Measurements from ENCODE around the gene OR7A17.

Gene OR7A17

DNA sequence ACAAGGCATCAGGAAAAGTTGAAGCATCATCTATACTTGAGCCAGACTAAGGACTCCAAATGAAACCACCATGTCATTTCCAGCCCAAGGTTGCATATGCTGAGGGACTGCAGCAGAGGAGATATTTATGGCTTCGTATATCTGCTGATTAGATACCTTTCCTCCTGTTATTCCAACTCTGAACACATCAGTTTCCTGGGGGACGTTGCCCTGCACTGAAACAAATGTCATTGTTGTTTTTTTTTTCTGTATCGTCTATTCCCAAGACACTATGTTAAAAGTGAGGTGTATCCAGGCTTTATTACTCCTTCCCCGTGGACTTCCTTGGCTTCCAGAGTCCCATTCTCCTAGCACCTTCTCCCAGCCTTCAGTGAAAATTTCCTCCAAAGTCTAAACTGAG is at the start of gene OR7A17:
OR7A17 (minus strand) TSS at position 101 of the 400 bp plus-strand sequence. CDS start 4,777 bp downstream, outside the sequence.
- DNase-seq (no peak), ATAC-seq (no peak)
- H3K27me3 Mint-ChIP-seq, result peaks cover 26% of the 10 kb centered on the region
- peaks cover 9% of the 10 kb centered on the region for H3K4me1 Mint-ChIP-seq
- H3K9me3 Mint-ChIP-seq, result no peaks in the 10 kb centered on the region
- no peak within 1 kb of the TSS for H3K4me3 Mint-ChIP-seq
- no peak within 1 kb of the TSS for H3K27ac Mint-ChIP-seq

DNA sequence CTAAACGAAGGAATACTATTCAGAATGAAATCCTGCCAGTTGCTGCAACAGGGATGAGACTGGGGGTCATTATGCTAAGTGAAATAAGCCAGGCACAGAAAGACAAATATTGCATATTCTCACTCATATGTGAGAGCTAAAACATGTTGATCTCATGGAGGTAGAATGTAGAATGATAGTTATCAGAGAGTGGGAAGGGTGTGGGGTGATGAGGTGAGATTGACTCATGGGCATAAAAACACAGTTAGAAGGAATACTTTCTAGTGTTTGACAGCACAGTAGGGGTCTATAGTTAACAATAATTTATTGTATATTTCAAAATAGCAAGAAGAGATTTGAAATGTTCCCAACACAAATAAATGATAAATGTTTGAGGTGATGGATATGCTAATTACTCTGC is 47.6 kb upstream of the OR7A17 start:
- no peak for DNase-seq
- peaks cover 8% of the 10 kb centered on the region for H3K27me3 Mint-ChIP-seq
- no peak overlapping the region for H3K4me3 Mint-ChIP-seq
- no peak for ATAC-seq
- H3K4me1 Mint-ChIP-seq, result no peaks in the 10 kb centered on the region
- no peak overlapping the region for H3K27ac Mint-ChIP-seq
- peaks cover 0 to 4% of the 10 kb centered on the region in 2 donors for H3K9me3 Mint-ChIP-seq

DNA sequence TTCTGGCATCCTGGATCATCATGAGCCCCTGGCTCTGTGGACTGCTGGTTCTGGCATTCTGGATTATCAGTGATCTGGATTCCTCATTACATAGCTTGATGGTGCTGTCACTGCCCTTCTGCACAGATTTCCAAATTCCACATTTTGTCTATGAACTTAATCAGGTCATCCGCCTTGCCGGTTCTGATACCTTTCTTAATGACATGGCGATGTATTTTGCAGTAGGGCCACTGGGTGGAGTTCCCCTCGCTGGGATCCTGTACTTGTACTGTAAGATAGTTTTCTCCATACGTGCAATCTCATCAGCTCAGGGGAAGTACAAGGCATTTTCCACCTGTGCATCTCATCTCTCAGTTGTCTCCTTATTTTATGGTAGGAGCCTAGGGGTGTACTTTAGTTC is 30.9 kb upstream of the OR7A17 start:
- peaks cover 45% of the 10 kb centered on the region for H3K27me3 Mint-ChIP-seq
- ATAC-seq, result no peak

DNA sequence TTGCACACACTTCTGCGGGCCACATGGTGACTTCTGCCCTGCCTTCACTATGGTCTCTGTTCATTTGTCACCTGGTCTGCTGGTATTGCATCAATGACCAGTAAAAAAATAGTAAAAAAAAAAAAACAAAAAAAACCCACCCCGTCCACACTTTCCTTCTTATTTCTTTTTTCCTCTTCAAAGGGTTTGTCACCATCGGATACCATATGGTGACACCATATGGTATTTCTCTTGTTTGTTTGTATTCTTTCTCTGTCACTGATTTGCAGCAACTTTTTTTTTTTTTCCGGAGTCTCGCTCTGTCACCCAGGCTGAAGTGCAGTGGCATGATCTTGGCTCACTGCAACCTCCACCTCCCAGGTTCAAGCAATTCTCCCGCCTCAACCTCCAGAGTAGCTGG is 29.2 kb upstream of the OR7A17 start:
- no peak for DNase-seq
- Mint-ChIP-seq H3K4me3 (no peak overlapping the region), H3K27ac (no peak overlapping the region), H3K27me3 (peaks cover 45% of the 10 kb centered on the region), H3K9me3 (peaks cover 10 to 11% of the 10 kb centered on the region in 2 donors), H3K4me1 (no peaks in the 10 kb centered on the region)
- no peak for ATAC-seq

More for the DNA sequence above, 30.9 kb upstream of the OR7A17 start:
- peaks cover 10 to 11% of the 10 kb centered on the region in 2 donors for H3K9me3 Mint-ChIP-seq
- DNase-seq, result no peak
- no peak overlapping the region for H3K4me3 Mint-ChIP-seq
- no peak overlapping the region for H3K27ac Mint-ChIP-seq
- no peaks in the 10 kb centered on the region for H3K4me1 Mint-ChIP-seq

DNA sequence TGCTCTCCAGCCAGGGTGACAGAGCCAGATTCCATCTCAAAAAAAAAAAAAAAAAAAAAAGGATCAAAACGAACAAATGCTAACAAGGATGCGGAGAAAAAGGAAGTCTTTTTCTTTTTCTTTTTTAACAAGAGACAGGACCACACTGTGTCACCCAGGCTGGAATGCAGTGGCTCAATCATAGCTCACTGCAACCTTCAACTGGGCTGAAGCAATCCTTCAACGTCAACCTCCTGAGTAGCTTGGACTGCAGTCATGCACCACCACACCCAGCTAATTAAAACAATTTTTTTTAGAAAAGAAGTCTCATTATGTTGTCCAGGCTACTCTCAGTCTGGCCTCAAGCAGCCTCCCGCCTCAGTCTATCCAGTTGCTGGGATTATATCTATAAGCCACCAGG is 20.8 kb upstream of the OR7A17 start:
- H3K27me3 Mint-ChIP-seq, result peaks cover 28% of the 10 kb centered on the region

DNA sequence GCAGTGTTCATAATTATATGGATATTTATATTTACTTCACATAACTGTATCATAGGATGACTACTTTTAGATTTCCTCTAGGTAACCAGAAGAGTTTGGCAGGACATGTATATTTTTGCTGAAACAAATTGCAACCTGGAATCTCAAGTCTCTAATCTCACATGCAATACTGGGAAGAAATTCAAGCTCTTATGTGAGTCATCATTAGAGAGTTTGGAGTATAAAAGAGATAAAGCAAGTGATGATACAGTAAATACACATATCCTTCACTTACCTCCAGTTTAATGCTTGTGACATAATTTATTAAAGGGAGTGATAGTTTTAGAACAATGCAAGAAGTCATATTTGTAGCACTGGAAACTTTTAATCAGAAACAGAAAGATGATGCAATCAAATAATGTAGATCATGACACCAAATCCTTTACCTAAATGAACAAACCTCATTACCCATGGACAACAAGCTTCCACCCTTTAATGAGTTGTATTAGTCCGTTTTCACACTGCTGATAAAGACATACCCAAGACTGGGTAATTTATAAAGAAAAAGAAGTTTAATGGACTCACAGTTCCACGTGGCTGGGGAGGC is 15.8 kb upstream of the OR7A17 start:
- peaks cover 36% of the 10 kb centered on the region for H3K27me3 Mint-ChIP-seq
- DNase-seq (no peak), ATAC-seq (no peak)
- no peak overlapping the region for H3K4me3 Mint-ChIP-seq
- H3K27ac Mint-ChIP-seq, result peak overlapping the region in 1 of 2 donors; percentile 35
- no peaks in the 10 kb centered on the region for H3K9me3 Mint-ChIP-seq
- no peaks in the 10 kb centered on the region for H3K4me1 Mint-ChIP-seq

More for the DNA sequence above, 20.8 kb upstream of the OR7A17 start:
- peak overlapping the region in 1 of 2 donors; percentile 62 for H3K27ac Mint-ChIP-seq
- no peaks in the 10 kb centered on the region for H3K9me3 Mint-ChIP-seq
- H3K4me3 Mint-ChIP-seq, result no peak overlapping the region
- no peaks in the 10 kb centered on the region for H3K4me1 Mint-ChIP-seq
- ATAC-seq (no peak), DNase-seq (no peak)

DNA sequence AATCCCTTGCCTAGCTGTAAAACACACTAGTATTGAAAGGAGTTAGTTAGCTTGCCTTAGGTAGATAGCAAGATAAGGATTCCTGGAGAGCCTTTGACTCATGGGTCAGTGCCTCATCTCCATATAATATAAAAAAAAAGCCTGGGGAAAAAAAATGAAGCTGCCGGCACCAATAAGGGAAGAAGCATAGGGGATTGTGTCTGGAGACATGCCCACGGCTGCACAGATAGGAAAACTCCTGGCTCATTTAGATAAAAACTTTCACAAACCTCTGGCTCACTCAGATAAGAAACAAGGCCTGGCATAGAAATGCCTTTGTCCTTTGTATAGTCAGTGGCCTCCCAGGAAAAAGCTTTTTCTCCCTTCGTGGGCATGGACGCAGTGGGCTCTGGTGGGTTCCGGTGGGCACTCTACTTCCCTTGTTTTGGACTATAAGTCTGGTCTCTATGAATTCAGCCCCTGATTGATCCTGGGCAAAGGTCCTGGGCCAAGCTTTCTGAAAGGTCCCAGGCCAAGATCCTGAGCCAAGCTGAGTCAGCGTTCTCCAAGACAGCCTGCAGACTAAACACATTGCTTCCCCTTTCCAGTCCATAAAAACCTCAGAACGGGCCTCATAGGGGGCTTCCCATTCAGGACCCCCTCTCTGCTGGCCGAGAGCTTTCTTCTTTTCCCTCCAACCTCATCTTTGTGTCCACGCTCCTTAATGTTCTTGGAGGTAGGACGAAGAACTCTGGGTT is 4.9 kb upstream of the OR7A17 start:
- H3K9me3 Mint-ChIP-seq, result no peaks in the 10 kb centered on the region
- H3K27me3 Mint-ChIP-seq, result peaks cover 42% of the 10 kb centered on the region
- ATAC-seq, result no peak
- no peak overlapping the region for H3K4me3 Mint-ChIP-seq
- peaks cover 9% of the 10 kb centered on the region for H3K4me1 Mint-ChIP-seq
- no peak for DNase-seq
- H3K27ac Mint-ChIP-seq, result no peak overlapping the region

DNA sequence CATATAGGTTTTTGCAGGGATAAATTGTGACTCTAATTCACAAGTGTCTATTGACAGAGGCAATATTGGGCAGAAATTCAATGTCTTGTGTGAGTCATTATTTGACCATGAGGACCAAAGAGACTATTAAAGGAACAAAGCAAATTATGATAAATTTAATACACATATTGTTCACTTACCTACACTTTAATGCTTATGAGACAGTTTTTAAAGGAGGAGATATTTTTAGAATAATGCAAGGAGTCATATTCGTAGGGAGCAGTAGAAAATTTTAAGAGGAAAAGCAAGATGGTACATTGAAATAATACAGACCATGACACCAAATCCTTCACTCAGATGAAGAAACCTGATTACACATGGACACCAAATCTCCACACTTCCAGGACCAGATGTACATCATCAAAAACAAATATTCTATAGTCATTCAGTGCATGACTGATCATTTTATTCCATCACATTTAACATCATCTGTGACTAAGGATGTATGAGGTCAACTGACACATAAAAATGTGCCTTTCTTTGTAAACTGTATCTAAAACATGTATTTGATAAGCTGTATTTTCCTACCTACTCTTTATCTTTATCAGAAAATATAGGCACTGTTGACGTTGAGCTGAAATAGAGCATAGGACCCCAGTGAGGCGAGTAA is 4.2 kb upstream of the OR7A17 start:
- H3K27ac Mint-ChIP-seq, result no peak overlapping the region
- no peaks in the 10 kb centered on the region for H3K9me3 Mint-ChIP-seq
- no peak for ATAC-seq

DNA sequence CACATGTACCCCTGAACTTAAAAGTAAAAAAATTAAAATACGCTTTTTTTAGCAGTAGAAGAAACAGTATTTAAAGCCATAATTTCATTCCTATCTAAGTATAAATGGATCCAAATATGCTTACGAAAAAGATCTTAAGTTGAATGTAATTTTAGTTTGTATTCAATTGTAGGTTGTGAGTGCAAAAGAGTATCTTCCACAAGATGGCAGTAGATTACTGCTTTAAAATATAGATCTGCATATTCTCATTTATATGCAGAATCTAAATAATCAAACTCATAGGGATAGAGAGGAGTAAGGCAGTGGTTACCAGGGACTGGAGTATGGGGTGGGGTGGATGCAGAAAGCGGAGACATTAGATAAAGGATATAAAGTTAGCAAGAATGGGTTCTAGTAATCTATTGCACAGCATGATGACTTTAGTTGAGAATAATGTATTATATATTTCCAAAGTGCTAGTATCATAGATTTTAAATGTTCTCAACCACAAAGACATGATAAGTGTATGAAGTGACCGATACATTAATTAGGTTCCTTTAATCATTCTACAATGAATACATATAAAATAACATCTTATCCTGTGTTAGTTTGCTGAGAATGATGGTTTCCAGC is 14.2 kb downstream of the OR7A17 start:
- ATAC-seq, result no peak
- Mint-ChIP-seq H3K4me1 (no peaks in the 10 kb centered on the region), H3K27ac (no peak overlapping the region), H3K9me3 (no peaks in the 10 kb centered on the region), H3K27me3 (peaks cover 33% of the 10 kb centered on the region), H3K4me3 (no peak overlapping the region)
- no peak for DNase-seq

More for the DNA sequence above, 4.2 kb upstream of the OR7A17 start:
- no peak for DNase-seq
- H3K4me3 Mint-ChIP-seq, result no peak overlapping the region
- H3K27me3 Mint-ChIP-seq, result peaks cover 41% of the 10 kb centered on the region
- peaks cover 9% of the 10 kb centered on the region for H3K4me1 Mint-ChIP-seq

DNA sequence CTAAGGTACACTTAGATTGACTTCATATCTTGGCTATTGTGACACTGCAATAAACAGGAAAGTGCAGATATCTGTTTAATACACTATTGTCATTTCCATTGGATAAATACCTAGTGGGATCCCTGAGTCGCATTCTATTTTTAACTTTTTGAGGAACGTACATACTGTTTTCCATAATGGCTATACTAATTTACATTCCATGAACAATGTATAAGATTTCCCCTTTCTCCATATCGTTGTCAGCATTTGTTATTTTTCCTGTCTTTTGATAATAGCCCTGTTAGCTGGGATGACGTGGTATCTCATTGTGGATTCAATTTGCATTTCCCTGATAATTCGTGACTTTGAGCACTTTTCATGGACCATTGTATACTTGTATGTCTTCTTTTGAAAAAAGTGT is 17.4 kb downstream of the OR7A17 start:
- no peak overlapping the region for H3K27ac Mint-ChIP-seq
- no peak overlapping the region for H3K4me3 Mint-ChIP-seq
- H3K27me3 Mint-ChIP-seq, result peaks cover 42% of the 10 kb centered on the region
- DNase-seq, result no peak
- no peak for ATAC-seq
- H3K9me3 Mint-ChIP-seq, result no peaks in the 10 kb centered on the region
- no peaks in the 10 kb centered on the region for H3K4me1 Mint-ChIP-seq

DNA sequence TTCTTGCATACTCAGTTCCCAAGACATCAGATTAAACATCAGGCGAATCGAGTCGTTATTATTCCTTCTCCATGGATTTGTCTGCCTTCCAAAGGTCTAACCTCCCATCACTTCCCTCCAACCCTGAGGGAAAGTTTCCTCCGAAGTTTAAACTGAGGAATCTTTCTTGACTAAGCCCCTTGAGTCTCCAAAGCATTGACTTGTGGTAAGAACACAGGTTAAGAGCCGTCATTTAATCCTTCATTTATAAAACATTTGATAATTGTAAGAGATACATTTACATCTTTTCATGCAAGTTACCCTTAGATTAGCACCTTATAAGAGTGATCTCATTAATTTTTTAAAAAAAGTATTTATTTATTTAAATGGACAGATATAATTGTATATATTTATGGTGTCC is 37.1 kb downstream of the OR7A17 start, which contains the start of gene OR7A10:
OR7A10 (minus strand) TSS at position 101 of the 400 bp plus-strand sequence. CDS start 7,045 bp downstream, outside the sequence.
- Mint-ChIP-seq H3K4me1 (no peaks in the 10 kb centered on the region), H3K4me3 (no peak within 1 kb of the TSS), H3K27me3 (peaks cover 30% of the 10 kb centered on the region), H3K27ac (no peak within 1 kb of the TSS), H3K9me3 (no peaks in the 10 kb centered on the region)
- no peak for ATAC-seq
- no peak for DNase-seq

DNA sequence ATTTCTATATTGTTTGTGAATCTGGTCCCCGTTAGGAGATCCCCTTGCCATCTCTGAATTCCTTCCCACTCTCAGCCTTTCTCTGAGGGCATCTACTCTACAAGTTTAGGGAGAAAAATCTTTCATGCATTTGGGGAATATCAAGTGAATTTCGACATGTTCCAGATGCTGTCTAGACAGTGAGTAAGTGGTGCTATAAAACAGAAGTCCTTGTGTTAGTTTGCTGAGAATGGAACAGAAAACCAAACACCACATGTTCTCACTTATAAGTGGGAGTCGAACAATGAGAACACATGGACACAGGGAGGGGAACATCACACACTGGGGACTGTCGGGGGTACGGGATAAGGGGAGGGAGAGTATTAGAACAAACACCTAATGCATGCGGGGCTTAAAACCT is 42.4 kb downstream of the OR7A17 start:
- Mint-ChIP-seq H3K4me3 (no peak overlapping the region), H3K27ac (no peak overlapping the region), H3K9me3 (no peaks in the 10 kb centered on the region), H3K27me3 (peaks cover 49% of the 10 kb centered on the region), H3K4me1 (no peaks in the 10 kb centered on the region)
- no peak for ATAC-seq
- DNase-seq, result no peak

DNA sequence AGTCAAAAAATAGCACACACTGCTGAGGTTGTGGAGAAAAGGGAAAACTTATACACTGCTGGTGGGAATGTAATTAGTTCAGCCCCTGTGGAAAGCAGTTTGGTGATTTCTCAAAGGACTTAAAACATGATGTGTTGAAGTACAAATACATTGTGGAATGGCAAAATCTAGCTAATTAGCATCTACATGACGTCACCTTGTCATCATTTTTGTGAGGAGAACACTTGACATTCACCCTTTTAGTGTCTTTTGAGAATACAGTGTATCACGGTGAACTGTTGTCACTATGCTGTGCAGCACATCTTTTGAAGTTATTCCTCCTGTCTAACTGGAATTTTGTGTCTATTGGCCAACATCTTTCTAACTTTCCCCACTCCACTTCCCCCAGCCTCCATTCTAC is 42.8 kb downstream of the OR7A17 start:
- DNase-seq (no peak), ATAC-seq (no peak)
- Mint-ChIP-seq H3K27me3 (peaks cover 45% of the 10 kb centered on the region), H3K27ac (no peak overlapping the region), H3K4me1 (no peaks in the 10 kb centered on the region), H3K4me3 (no peak overlapping the region), H3K9me3 (no peaks in the 10 kb centered on the region)

DNA sequence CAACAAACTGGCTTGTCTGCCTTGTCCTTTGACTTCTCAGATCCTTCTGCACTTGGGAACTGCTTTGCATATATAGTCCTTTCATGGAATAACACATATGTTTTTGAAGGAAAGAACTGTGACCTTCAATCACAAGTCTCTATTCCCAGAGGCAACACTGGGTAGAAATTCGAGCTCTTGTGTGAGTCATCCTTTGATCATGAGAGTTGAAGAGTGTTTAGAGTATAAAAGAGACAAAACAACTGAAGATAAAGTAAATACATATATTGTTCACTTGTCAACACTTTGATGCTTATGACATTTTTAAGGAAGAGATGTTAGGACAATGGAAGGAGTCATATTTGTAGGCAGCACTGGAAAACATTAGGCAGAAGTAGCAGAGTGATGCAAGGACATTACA is 45.7 kb downstream of the OR7A17 start:
- DNase-seq (no peak), ATAC-seq (no peak)
- H3K27me3 Mint-ChIP-seq, result peaks cover 35% of the 10 kb centered on the region

DNA sequence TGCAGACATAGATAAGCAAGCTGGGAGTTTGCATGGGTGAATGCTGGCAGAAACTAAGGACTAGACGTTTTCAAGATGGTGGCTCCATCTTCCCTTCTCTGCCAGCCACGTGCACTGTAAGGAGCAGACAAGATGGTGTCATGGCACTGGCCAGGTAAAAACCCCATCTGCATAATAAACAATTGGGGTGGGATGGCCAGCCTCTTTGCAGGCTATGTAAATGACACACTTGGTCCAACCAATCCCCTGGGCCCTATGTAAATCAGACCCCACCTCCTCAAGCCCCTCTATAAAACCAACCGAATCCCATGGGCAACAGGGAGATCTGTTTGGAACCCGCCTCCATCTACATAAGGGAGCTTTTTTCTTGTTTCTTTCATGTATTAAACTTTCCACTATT is 48.5 kb downstream of the OR7A17 start:
- Mint-ChIP-seq H3K4me1 (no peaks in the 10 kb centered on the region), H3K27me3 (peaks cover 12% of the 10 kb centered on the region), H3K27ac (no peak overlapping the region), H3K9me3 (no peaks in the 10 kb centered on the region), H3K4me3 (no peak overlapping the region)
- DNase-seq (no peak), ATAC-seq (no peak)

More for the DNA sequence above, 45.7 kb downstream of the OR7A17 start:
- no peak overlapping the region for H3K27ac Mint-ChIP-seq
- no peak overlapping the region for H3K4me3 Mint-ChIP-seq
- H3K9me3 Mint-ChIP-seq, result no peaks in the 10 kb centered on the region
- H3K4me1 Mint-ChIP-seq, result no peaks in the 10 kb centered on the region

DNA sequence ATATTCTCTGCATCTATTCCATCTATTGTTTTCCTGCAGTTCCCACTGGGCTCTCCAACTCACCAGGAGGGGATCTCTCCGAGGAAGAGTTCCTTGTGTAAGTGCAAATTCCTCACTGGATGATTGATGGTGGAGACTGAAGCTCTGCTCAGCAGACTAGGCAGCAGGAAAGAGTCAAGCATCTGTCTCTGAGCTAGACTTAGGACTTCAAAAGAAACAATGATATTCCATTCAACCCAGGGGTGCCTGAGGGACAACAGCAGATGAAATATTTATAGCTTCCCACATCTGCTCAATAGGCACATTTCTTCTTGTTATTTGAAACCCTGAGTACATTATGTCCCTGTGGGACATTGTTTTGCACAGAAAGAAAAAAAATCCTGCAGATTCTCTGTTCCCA is 50.9 kb downstream of the OR7A17 start, which contains the start of the genes OR7A5 and OR7C1:
OR7A5 (minus strand) TSS at position 175 of the 400 bp plus-strand sequence. CDS start 6,944 bp downstream, outside the sequence.
OR7C1 (minus strand) TSS at position 175 of the 400 bp plus-strand sequence. CDS start 35,049 bp downstream, outside the sequence.
- Mint-ChIP-seq H3K4me1 (no peaks in the 10 kb centered on the region), H3K9me3 (no peaks in the 10 kb centered on the region), H3K27me3 (no peaks in the 10 kb centered on the region), H3K27ac (no peak within 1 kb of the TSS), H3K4me3 (no peak within 1 kb of the TSS)
- no peak for ATAC-seq
- no peak for DNase-seq
